Endothelial cell of umbilical vein (primary cell): ENCODE data around the gene ACBD6. TPM values are rescaled to one million over a fixed set of nuclear protein-coding genes. Genes with fewer than 3 reads are reported as not detected.

ENCODE experiments used
- BruUV-seq: library from RNA; stranded (reverse); fragments of 400-500 nt; replicated peaks from 2 replicates; lab custom pipeline; 2021; lab: Mats Ljungman, UMichigan
- CTCF ChIA-PET: fragments of 300-600, 350-600 bp; sonication (Branson Sonifier 250); formaldehyde crosslinking; loops from one replicate; lab custom pipeline; 2021; ENCODE audit warnings: antibody characterized with exemption, inconsistent platforms; lab: Charles Lee
- POLR2A ChIA-PET: fragments of 300-600, 350-600 bp; sonication (Branson Sonifier 250); formaldehyde crosslinking; loops from one replicate; lab custom pipeline; 2021; ENCODE audit warnings: antibody characterized with exemption, inconsistent platforms; lab: Charles Lee
- DNase-seq: peaks from one replicate; pipeline ENCODE4 v3.0.0-alpha.2; 2011; ENCODE audit warnings: low read depth, low spot score
- FAIRE-seq: peaks from 2 replicates; lab custom pipeline; 2011; peaks lifted over from hg19 to GRCh38; lab: Jason Lieb, UNC
- H2AFZ ChIP-seq: 2 replicates; pipeline ENCODE4 v1.6.0; 2012; ENCODE audit warnings: low read depth, low read length, control low read depth, inconsistent platforms
- H3K27ac ChIP-seq: 2 replicates; pipeline ENCODE4 v1.5.1; 2011; ENCODE audit warnings: low read depth, mild to moderate bottlenecking, control low read depth, low read length, moderate library complexity; ENCODE audit not compliant: insufficient read depth
- H3K27me3 ChIP-seq, 2 experiments: 2 replicates each; pipeline versions ENCODE4 v1.6.0 to v1.6.1; 2011; ENCODE audit warnings: low read length in 2 of 2, mixed read lengths in 1 of 2; ENCODE audit not compliant: control insufficient read depth in 2 of 2, insufficient read depth in 2 of 2
- H3K36me3 ChIP-seq, 2 experiments: 2 replicates in 1 of 2; 3 replicates in 1 of 2; pipeline ENCODE4 v1.5.1; 2011; ENCODE audit warnings: low read length in 2 of 2, mild to moderate bottlenecking in 1 of 2, moderate library complexity in 1 of 2; ENCODE audit not compliant: control insufficient read depth in 2 of 2, insufficient read depth in 2 of 2; ENCODE audit errors: extremely low read depth in 1 of 2
- H3K4me1 ChIP-seq: 3 replicates; pipeline ENCODE4 v1.5.1; 2011; ENCODE audit warnings: mild to moderate bottlenecking, low read length; ENCODE audit not compliant: control insufficient read depth, insufficient read depth; ENCODE audit errors: extremely low read depth
- H3K4me2 ChIP-seq: 2 replicates; pipeline ENCODE4 v1.6.1; 2011; ENCODE audit warnings: low read length, control low read depth, mixed read lengths; ENCODE audit not compliant: insufficient read depth
- H3K4me3 ChIP-seq, 3 experiments: fragments of 200-600 bp in 1 of 3; sonication (generic), shearing (Covaris generic) in 1 of 3; replicated peaks in 1 of 3; 2 replicates each; pipeline ENCODE4 v1.5.1; 2011 to 2016; ENCODE audit warnings: control low read depth in 3 of 3, low read length in 3 of 3, mild to moderate bottlenecking in 2 of 3, inconsistent platforms in 1 of 3, low read depth in 1 of 3, moderate library complexity in 1 of 3; ENCODE audit not compliant: insufficient read depth in 1 of 3
- H3K79me2 ChIP-seq: 2 replicates; pipeline ENCODE4 v1.6.0; 2012; ENCODE audit warnings: low read length, inconsistent platforms; ENCODE audit not compliant: control insufficient read depth, insufficient read depth
- H3K9ac ChIP-seq: replicated peaks from 2 replicates; pipeline ENCODE3; 2011; ENCODE audit warnings: low read length, control low read depth; ENCODE audit not compliant: insufficient read depth; ENCODE audit errors: extremely low read depth
- H3K9me1 ChIP-seq: replicated peaks from 3 replicates; pipeline ENCODE4 v1.6.0; 2011; ENCODE audit warnings: mild to moderate bottlenecking, low read length; ENCODE audit not compliant: control insufficient read depth, insufficient read depth; ENCODE audit errors: extremely low read depth
- H3K9me3 ChIP-seq: replicated peaks from 2 replicates; pipeline ENCODE4 v1.5.1; 2012; ENCODE audit warnings: low read length, inconsistent platforms; ENCODE audit not compliant: control insufficient read depth, insufficient read depth
- H4K20me1 ChIP-seq: replicated peaks from 2 replicates; pipeline ENCODE3; 2011; ENCODE audit warnings: mild to moderate bottlenecking, low read length; ENCODE audit not compliant: control insufficient read depth, insufficient read depth; ENCODE audit errors: extremely low read depth
- CTCF ChIP-seq, 2 donors: IDR thresholded peaks; 1 replicate in 1 of 2; 2 replicates in 1 of 2; pipeline ENCODE4 v1.5.1; 2011; ENCODE audit warnings: low read length in 2 of 2, mild to moderate bottlenecking in 2 of 2, moderate library complexity in 2 of 2, control low read depth in 1 of 2, inconsistent platforms in 1 of 2, low read depth in 1 of 2; ENCODE audit not compliant: insufficient read depth in 1 of 2; ENCODE audit errors: extremely low read depth in 1 of 2
- EZH2 ChIP-seq: IDR thresholded peaks from 2 replicates; pipeline ENCODE4 v1.6.1; 2012; ENCODE audit warnings: borderline replicate concordance, low read depth, mild to moderate bottlenecking, moderate library complexity, low read length, inconsistent platforms; ENCODE audit not compliant: severe bottlenecking
- FOS ChIP-seq: IDR thresholded peaks from 2 replicates; pipeline ENCODE4 v1.6.1; 2011; ENCODE audit warnings: mild to moderate bottlenecking, low read length, moderate library complexity, borderline replicate concordance; ENCODE audit not compliant: insufficient read depth
- GATA2 ChIP-seq: IDR thresholded peaks from 2 replicates; pipeline ENCODE4 v1.7.0; 2011; ENCODE audit warnings: low read depth, mild to moderate bottlenecking, moderate library complexity, mixed read lengths, low read length; ENCODE audit not compliant: insufficient read length, insufficient read depth
- JUN ChIP-seq: IDR thresholded peaks from 2 replicates; pipeline ENCODE4 v1.6.1; 2011; ENCODE audit warnings: borderline replicate concordance, low read depth; ENCODE audit not compliant: insufficient read length, insufficient read depth
- MAX ChIP-seq: IDR thresholded peaks from 2 replicates; pipeline ENCODE4 v1.6.1; 2011; ENCODE audit not compliant: insufficient read depth, insufficient read length
- MYC ChIP-seq: IDR thresholded peaks from one replicate; pipeline ENCODE4 v1.6.1; 2011; ENCODE audit warnings: mild to moderate bottlenecking, low read depth, low read length
- POLR2A ChIP-seq: IDR thresholded peaks from 2 replicates; pipeline ENCODE4 v1.6.1; 2012; ENCODE audit warnings: low read depth, mild to moderate bottlenecking, control low read depth, low read length
- POLR2AphosphoS5 ChIP-seq: IDR thresholded peaks from 2 replicates; pipeline ENCODE4 v1.6.1; 2012; ENCODE audit warnings: low read depth, mild to moderate bottlenecking, control low read depth, low read length, moderate library complexity; ENCODE audit not compliant: insufficient read depth
- dilution Hi-C: fragments of 300-500 bp; cut with MboI; formaldehyde crosslinking; loops from one replicate; pipeline ENCODE4 v1.15.0; 2019; ENCODE audit warnings: low sequenced_read_pairs; ENCODE audit not compliant: extremely low pct_ligation_motif_present
- intact Hi-C: fragments of 100-400 bp; cut with micrococcal nuclease; formaldehyde crosslinking; loops from one replicate; pipeline ENCODE4 v1.10.0; 2022
- polyA plus RNA-seq, 4 experiments: library from polyadenylated mRNA; depleted of rRNA in 3 of 4; stranded (reverse) in 3 of 4; unstranded in 1 of 4; fragments of >200 nt; gene quantifications; 2 replicates each; pipeline versions ENCODE4 v1.2.1 to v1.2.3, GENCODE V29; 2011 to 2012; ENCODE audit warnings: missing spikeins in 1 of 4
- total RNA-seq: library from RNA; stranded (reverse); gene quantifications from 2 replicates; pipeline ENCODE4 v1.2.3, GENCODE V29; 2021

Gene ACBD6
- total and polyA plus RNA-seq, 2 donors (not counting 3 experiments of a cell fraction or from before 2014, with no cell fraction given) = 55.6 to 56.4 TPM

GRCh38 chr1:180380259-180381183, 121.9 kb downstream of the ACBD6 start:
- H3K4me1 ChIP-seq = peaks cover 4% of the 10 kb centered on the region
- no peak overlapping the region for H3K4me2 ChIP-seq
- dilution Hi-C loops (no loop called here), intact Hi-C loops (no loop called here)
- H2AFZ ChIP-seq = no peak overlapping the region
- no peak for TF ChIP-seq EZH2
- TF ChIP-seq FOS = no peak
- TF ChIP-seq MAX = no peak
- no peak for TF ChIP-seq GATA2
- TF ChIP-seq CTCF (IDR thresholded peaks at IDR 0.05; ENCODE audit: extremely low read depth in 1 of 2, insufficient read depth in 1 of 2, low read depth in 1 of 2, low read length in 2 of 2) = no peak
- no peak for TF ChIP-seq POLR2A
- no peak for TF ChIP-seq MYC
- no peak for TF ChIP-seq POLR2AphosphoS5
- no peak for TF ChIP-seq JUN
- H3K9me3 ChIP-seq = peaks cover 2% of the 10 kb centered on the region
- DNase-seq = no peak
- H3K36me3 ChIP-seq = no peaks in the 10 kb centered on the region
- no peaks in the 10 kb centered on the region for H3K9me1 ChIP-seq
- H3K4me3 ChIP-seq = no peak overlapping the region
- CTCF ChIA-PET = interaction anchor here (0.8 kb wide), 2 partner anchors 14 to 69 kb away, joined by 3 read pairs; no protein-coding TSS in a partner anchor
- POLR2A ChIA-PET = no interaction called here
- BruUV-seq = no TSS peak
- no peak overlapping the region for H3K27ac ChIP-seq
- peaks cover 49% of the 10 kb centered on the region for H3K79me2 ChIP-seq
- FAIRE-seq = no peak
- H4K20me1 ChIP-seq = peaks cover 3% of the 10 kb centered on the region
- no peaks in the 10 kb centered on the region for H3K27me3 ChIP-seq
- no peak overlapping the region for H3K9ac ChIP-seq
